ENCODE data around the gene ZNF580. TPM values are rescaled to one million over a fixed set of nuclear protein-coding genes. Genes with fewer than 3 reads are reported as not detected.
A peak's percentile ranks its signal among the peaks of the same experiment; 100 is the strongest.

ZNF580 gene
- total and polyA plus RNA-seq, 10 of the 15 experiments (the other 5 are each of a cell fraction or from before 2014, with no cell fraction given): 2.3 to 31.8 (median 10.0) TPM

DNA sequence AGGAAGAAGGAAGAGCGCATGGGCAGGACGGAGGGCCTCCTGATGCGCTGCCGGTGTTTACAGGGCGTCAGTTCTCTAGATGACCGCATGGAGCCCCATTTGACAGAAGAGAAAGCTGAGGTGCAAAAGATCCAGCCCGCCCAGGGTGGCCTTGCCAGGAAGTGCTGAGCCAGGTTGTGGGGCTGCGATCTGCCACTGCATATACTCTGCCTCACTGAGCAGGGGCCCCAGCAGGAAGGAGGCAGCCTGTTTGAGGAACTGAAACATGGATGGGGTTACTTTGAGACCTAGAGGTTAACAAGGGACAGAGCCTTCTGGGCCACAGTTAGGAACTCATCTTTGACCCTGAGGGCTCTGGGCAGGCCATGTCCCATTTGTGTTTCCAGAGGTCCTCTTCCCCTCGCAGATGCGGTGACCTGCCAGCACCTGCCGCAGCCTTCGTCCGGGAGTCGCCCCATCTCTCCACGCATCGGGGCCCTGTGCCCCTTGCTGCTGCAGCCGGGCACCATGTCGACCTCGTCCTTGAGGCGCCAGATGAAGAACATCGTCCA is 37.4 kb downstream of the ZNF580 start (continued):
- no peak for TF ChIP-seq ZBTB4 (CRISPR knock-in tag; IDR thresholded peaks at IDR 0.05)
- TF ChIP-seq SMARCA5 (IDR thresholded peaks at IDR 0.05): peak; percentile 95
- TF ChIP-seq ZSCAN29 (IDR thresholded peaks at IDR 0.05): peak; percentile 65; the same call in 1 of the 2 replicates
- no peak for TF ChIP-seq CBX3 (IDR thresholded peaks at IDR 0.05; ENCODE audit: borderline replicate concordance, low read depth)
- TF ChIP-seq KLF5 (IDR thresholded peaks at IDR 0.05; ENCODE audit: partially characterized antibody): peak; percentile 82
- TF ChIP-seq, protein P1, sequence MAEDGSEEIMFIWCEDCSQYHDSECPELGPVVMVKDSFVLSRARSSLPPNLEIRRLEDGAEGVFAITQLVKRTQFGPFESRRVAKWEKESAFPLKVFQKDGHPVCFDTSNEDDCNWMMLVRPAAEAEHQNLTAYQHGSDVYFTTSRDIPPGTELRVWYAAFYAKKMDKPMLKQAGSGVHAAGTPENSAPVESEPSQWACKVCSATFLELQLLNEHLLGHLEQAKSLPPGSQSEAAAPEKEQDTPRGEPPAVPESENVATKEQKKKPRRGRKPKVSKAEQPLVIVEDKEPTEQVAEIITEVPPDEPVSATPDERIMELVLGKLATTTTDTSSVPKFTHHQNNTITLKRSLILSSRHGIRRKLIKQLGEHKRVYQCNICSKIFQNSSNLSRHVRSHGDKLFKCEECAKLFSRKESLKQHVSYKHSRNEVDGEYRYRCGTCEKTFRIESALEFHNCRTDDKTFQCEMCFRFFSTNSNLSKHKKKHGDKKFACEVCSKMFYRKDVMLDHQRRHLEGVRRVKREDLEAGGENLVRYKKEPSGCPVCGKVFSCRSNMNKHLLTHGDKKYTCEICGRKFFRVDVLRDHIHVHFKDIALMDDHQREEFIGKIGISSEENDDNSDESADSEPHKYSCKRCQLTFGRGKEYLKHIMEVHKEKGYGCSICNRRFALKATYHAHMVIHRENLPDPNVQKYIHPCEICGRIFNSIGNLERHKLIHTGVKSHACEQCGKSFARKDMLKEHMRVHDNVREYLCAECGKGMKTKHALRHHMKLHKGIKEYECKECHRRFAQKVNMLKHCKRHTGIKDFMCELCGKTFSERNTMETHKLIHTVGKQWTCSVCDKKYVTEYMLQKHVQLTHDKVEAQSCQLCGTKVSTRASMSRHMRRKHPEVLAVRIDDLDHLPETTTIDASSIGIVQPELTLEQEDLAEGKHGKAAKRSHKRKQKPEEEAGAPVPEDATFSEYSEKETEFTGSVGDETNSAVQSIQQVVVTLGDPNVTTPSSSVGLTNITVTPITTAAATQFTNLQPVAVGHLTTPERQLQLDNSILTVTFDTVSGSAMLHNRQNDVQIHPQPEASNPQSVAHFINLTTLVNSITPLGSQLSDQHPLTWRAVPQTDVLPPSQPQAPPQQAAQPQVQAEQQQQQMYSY (CRISPR knock-in tag; IDR thresholded peaks at IDR 0.05): no peak
- TF ChIP-seq RUNX3 (IDR thresholded peaks at IDR 0.05; ENCODE audit: low read length): peak; percentile 88
- no peak for TF ChIP-seq CEBPB (IDR thresholded peaks at IDR 0.05; ENCODE audit: borderline replicate concordance in 1 of 2, low read depth in 2 of 2, low read length in 2 of 2)
- no peak for TF ChIP-seq NFXL1 (IDR thresholded peaks at IDR 0.05; ENCODE audit: borderline replicate concordance)
- TF ChIP-seq IKZF1 (conservative IDR thresholded peaks at IDR 0.05): peak; percentile 94
- TF ChIP-seq BCLAF1 (IDR thresholded peaks at IDR 0.05): no peak
- no peak for TF ChIP-seq RAD51 (IDR thresholded peaks at IDR 0.05)
- no peak for TF ChIP-seq ZBTB40 (IDR thresholded peaks at IDR 0.05; ENCODE audit: borderline replicate concordance)
- TF ChIP-seq BACH1 (IDR thresholded peaks at IDR 0.05; ENCODE audit: borderline replicate concordance): peak; percentile 66; the same call in 1 of the 2 replicates
- no peak for TF ChIP-seq TCF7 (IDR thresholded peaks at IDR 0.05; ENCODE audit: borderline replicate concordance)
- no peak for TF ChIP-seq ZZZ3 (IDR thresholded peaks at IDR 0.05; ENCODE audit: control insufficient read depth, insufficient read length, low read depth)
